HepG2 (cell line): ENCODE results near the gene PALM3. TPM values are rescaled to one million over a fixed set of nuclear protein-coding genes. Genes with fewer than 3 reads are reported as not detected.
A peak's percentile ranks its signal among the peaks of the same experiment; 100 is the strongest.

Experiments used
- CHD2 ChIP-seq: IDR thresholded peaks from 2 replicates; pipeline ENCODE4 v1.6.1; 2011; ENCODE audit warnings: low read depth, low read length, improper control_type of control experiment
- MED8 ChIP-seq: sonication (generic); formaldehyde crosslinking; IDR thresholded peaks from 2 replicates; pipeline ENCODE4 v1.8.1; 2023; ENCODE audit warnings: mild to moderate bottlenecking, missing genetic modification reagents; ENCODE audit not compliant: insufficient replicate concordance
- MIER3 ChIP-seq: IDR thresholded peaks from 2 replicates; pipeline ENCODE4 v1.6.1; 2016; ENCODE audit warnings: missing compliant biosample characterization, borderline replicate concordance
- ZNF207 ChIP-seq: fragments of 450-650 bp; IDR thresholded peaks from 2 replicates; pipeline ENCODE4 v1.6.1; 2016; ENCODE audit warnings: antibody characterized with exemption, borderline replicate concordance
- ZNF562 ChIP-seq: sonication (generic); formaldehyde crosslinking; IDR thresholded peaks from 2 replicates; pipeline ENCODE4 v1.8.0; 2022; ENCODE audit warnings: missing genetic modification reagents, borderline replicate concordance
- ZNF75D ChIP-seq: sonication (generic); formaldehyde crosslinking; IDR thresholded peaks from 2 replicates; pipeline ENCODE4 v1.8.1; 2023; ENCODE audit warnings: missing genetic modification reagents, mild to moderate bottlenecking, borderline replicate concordance
- ZNF772 ChIP-seq: sonication (generic); formaldehyde crosslinking; IDR thresholded peaks from 2 replicates; pipeline ENCODE4 v1.5.0; 2020; ENCODE audit warnings: mild to moderate bottlenecking, missing genetic modification reagents
- ZNF788 ChIP-seq: sonication (generic); formaldehyde crosslinking; IDR thresholded peaks from 2 replicates; pipeline ENCODE4 v1.5.0; 2020; ENCODE audit warnings: mild to moderate bottlenecking, missing genetic modification reagents, borderline replicate concordance
- polyA plus RNA-seq, 8 experiments: library from polyadenylated mRNA; depleted of rRNA in 3 of 8; stranded (reverse) in 7 of 8; unstranded in 1 of 8; fragments of >200 nt; fragmentation: Illumina TruSeq in 4 of 8; extraction: Trizol in 4 of 8; gene quantifications; 2 replicates each; pipeline versions ENCODE4 v1.2.1 to v1.2.3, GENCODE V29; 2011 to 2016; ENCODE audit warnings: low read depth in 4 of 8, missing spikeins in 1 of 8, mixed read lengths in 1 of 8; ENCODE audit not compliant: insufficient read depth in 1 of 8
- total RNA-seq, 5 experiments: library from RNA; depleted of rRNA; stranded (reverse); fragments of >200 nt; fragmentation: Illumina TruSeq; extraction: Trizol; gene quantifications; 2 replicates each; pipeline ENCODE4 v1.2.3, GENCODE V29; 2016; ENCODE audit warnings: low read depth in 1 of 5
- TF ChIP-seq, protein P1 (sequence below): sonication (generic); formaldehyde crosslinking; IDR thresholded peaks from 2 replicates; pipeline ENCODE4 v1.5.1; 2020; ENCODE audit warnings: mild to moderate bottlenecking, moderate library complexity, missing genetic modification reagents
- TF ChIP-seq, protein P2 (sequence below): sonication (generic); formaldehyde crosslinking; IDR thresholded peaks from 2 replicates; pipeline ENCODE4 v1.4.0; 2020; ENCODE audit warnings: mild to moderate bottlenecking, missing genetic modification reagents
- TF ChIP-seq, protein P3 (sequence below): sonication (generic); formaldehyde crosslinking; IDR thresholded peaks from 2 replicates; pipeline ENCODE4 v1.4.0; 2020; ENCODE audit warnings: missing genetic modification reagents
- TF ChIP-seq, protein P4 (sequence below): IDR thresholded peaks from 2 replicates; pipeline ENCODE4 v1.6.1; 2016; ENCODE audit warnings: low read depth
- TF ChIP-seq, protein P5 (sequence below): sonication (generic); formaldehyde crosslinking; IDR thresholded peaks from 2 replicates; pipeline ENCODE4 v1.4.0; 2020; ENCODE audit warnings: mild to moderate bottlenecking, missing genetic modification reagents
- TF ChIP-seq, protein P6 (sequence below): sonication (generic); formaldehyde crosslinking; IDR thresholded peaks from 2 replicates; pipeline ENCODE4 v1.8.0; 2022; ENCODE audit warnings: missing genetic modification reagents, mild to moderate bottlenecking, borderline replicate concordance

The PALM3 gene
- total and polyA plus RNA-seq, 2 of the 13 experiments (the other 11 are each of a cell fraction or from before 2014, with no cell fraction given) = 0.79 to 2.4 TPM

DNA sequence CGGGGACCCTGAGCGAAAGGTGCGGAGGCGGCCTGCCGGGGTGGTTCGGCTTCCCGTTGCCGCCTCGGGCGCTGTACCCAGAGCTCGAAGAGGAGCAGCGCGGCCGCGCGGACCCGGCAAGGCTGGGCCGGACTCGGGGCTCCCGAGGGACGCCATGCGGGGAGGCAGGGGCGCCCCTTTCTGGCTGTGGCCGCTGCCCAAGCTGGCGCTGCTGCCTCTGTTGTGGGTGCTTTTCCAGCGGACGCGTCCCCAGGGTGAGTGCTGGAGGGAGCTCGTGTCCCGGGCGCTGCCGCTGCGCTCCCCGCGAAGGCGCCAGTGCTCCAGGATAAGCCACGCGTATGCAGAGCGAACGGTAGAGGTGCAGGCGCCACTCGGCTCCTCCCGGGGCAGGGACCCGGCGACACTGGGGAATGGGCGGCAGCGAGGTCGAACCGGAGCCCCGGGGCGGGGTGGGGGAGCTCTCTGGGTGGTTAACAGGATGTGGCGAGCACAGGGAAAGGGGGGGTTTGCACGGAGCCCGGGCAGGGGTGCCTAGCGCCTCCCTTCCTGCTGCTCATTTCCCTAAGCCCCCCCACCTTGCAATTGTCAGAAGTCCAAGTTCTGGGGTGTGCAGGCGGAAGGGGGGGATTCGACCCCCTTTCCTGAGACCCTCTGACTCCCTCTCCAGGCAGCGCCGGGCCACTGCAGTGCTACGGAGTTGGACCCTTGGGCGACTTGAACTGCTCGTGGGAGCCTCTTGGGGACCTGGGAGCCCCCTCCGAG is 30.0 kb downstream of the PALM3 start, which contains the start of gene IL27RA (continued):
- TF ChIP-seq, protein P1, sequence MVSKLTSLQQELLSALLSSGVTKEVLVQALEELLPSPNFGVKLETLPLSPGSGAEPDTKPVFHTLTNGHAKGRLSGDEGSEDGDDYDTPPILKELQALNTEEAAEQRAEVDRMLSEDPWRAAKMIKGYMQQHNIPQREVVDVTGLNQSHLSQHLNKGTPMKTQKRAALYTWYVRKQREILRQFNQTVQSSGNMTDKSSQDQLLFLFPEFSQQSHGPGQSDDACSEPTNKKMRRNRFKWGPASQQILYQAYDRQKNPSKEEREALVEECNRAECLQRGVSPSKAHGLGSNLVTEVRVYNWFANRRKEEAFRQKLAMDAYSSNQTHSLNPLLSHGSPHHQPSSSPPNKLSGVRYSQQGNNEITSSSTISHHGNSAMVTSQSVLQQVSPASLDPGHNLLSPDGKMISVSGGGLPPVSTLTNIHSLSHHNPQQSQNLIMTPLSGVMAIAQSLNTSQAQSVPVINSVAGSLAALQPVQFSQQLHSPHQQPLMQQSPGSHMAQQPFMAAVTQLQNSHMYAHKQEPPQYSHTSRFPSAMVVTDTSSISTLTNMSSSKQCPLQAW (CRISPR knock-in tag) = no peak
- TF ChIP-seq ZNF788 (CRISPR knock-in tag) = 0 out of 2 replicates have a peak, but pooled peaks have one; percentile 23
- TF ChIP-seq MIER3 (CRISPR knock-in tag) = no peak
- TF ChIP-seq, protein P2, sequence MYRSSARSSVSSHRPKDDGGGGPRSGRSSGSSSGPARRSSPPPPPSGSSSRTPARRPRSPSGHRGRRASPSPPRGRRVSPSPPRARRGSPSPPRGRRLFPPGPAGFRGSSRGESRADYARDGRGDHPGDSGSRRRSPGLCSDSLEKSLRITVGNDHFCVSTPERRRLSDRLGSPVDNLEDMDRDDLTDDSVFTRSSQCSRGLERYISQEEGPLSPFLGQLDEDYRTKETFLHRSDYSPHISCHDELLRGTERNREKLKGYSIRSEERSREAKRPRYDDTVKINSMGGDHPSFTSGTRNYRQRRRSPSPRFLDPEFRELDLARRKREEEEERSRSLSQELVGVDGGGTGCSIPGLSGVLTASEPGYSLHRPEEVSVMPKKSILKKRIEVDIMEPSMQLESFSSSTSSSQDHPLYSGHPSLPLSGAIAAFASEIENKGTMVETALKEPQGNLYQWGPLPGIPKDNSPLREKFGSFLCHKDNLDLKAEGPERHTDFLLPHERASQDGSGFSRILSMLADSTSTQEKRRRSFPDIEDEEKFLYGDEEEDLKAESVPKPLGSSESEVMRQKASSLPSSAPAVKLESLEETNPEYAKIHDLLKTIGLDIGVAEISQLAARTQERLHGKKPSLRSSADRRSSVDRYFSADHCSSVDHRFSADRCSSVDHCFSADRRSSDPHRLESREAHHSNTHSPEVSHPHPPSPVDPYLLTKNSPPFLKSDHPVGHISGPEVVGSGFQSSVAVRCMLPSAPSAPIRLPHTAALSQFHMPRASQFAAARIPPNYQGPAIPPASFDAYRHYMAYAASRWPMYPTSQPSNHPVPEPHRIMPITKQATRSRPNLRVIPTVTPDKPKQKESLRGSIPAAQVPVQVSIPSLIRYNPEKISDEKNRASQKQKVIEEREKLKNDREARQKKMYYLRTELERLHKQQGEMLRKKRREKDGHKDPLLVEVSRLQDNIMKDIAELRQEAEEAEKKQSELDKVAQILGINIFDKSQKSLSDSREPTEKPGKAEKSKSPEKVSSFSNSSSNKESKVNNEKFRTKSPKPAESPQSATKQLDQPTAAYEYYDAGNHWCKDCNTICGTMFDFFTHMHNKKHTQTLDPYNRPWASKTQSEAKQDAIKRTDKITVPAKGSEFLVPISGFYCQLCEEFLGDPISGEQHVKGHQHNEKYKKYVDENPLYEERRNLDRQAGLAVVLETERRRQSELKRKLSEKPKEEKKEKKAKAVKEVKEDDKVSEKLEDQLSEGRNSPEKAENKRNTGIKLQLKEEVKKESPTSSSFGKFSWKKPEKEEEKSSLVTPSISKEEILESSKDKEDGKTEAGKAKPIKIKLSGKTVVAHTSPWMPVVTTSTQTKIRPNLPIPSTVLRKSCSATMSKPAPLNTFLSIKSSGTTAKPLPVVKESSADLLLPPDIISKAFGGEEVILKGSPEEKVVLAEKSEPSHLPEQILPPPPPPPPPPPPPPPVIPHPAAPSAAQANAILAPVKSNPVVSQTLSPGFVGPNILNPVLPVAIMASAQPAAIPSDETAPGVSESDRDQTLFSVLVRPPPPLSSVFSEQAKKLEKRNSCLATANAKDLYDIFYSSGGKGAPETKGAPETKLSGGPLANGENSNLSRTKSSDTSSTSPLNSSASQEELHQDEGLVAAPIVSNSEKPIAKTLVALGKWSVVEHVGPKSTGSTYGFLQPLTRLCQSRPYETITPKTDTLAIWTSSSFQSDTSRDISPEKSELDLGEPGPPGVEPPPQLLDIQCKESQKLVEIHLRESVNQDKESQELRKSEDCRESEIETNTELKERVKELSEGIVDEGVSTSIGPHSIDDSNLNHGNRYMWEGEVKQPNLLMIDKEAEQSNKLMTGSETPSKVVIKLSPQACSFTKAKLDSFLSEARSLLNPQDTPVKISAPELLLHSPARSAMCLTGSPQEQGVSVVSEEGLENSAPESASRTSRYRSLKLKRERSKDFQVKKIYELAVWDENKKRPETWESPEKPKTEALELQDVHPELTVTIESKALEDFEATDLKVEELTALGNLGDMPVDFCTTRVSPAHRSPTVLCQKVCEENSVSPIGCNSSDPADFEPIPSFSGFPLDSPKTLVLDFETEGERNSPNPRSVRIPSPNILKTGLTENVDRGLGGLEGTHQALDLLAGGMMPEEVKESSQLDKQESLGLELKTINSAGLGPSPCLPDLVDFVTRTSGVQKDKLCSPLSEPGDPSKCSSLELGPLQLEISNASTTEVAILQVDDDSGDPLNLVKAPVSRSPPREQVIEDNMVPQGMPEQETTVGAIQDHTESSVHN (CRISPR knock-in tag) = no peak
- TF ChIP-seq, protein P3, sequence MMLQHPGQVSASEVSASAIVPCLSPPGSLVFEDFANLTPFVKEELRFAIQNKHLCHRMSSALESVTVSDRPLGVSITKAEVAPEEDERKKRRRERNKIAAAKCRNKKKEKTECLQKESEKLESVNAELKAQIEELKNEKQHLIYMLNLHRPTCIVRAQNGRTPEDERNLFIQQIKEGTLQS (CRISPR knock-in tag) = no peak
- peak; percentile 46 for TF ChIP-seq MED8 (CRISPR knock-in tag)
- TF ChIP-seq ZNF772 (CRISPR knock-in tag) = peak; percentile 42; the same call in 1 of the 2 replicates
- TF ChIP-seq, protein P4, sequence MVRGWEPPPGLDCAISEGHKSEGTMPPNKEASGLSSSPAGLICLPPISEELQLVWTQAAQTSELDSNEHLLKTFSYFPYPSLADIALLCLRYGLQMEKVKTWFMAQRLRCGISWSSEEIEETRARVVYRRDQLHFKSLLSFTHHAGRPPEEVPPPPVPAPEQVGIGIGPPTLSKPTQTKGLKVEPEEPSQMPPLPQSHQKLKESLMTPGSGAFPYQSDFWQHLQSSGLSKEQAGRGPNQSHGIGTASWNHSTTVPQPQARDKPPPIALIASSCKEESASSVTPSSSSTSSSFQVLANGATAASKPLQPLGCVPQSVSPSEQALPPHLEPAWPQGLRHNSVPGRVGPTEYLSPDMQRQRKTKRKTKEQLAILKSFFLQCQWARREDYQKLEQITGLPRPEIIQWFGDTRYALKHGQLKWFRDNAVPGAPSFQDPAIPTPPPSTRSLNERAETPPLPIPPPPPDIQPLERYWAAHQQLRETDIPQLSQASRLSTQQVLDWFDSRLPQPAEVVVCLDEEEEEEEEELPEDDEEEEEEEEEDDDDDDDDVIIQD (CRISPR knock-in tag) = no peak
- no peak for TF ChIP-seq ZNF207
- TF ChIP-seq, protein P5, sequence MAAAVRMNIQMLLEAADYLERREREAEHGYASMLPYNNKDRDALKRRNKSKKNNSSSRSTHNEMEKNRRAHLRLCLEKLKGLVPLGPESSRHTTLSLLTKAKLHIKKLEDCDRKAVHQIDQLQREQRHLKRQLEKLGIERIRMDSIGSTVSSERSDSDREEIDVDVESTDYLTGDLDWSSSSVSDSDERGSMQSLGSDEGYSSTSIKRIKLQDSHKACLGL (CRISPR knock-in tag) = peak; percentile 82; the same call in 1 of the 2 replicates
- no peak for TF ChIP-seq CHD2
- TF ChIP-seq ZNF75D = no peak
- TF ChIP-seq, protein P6, sequence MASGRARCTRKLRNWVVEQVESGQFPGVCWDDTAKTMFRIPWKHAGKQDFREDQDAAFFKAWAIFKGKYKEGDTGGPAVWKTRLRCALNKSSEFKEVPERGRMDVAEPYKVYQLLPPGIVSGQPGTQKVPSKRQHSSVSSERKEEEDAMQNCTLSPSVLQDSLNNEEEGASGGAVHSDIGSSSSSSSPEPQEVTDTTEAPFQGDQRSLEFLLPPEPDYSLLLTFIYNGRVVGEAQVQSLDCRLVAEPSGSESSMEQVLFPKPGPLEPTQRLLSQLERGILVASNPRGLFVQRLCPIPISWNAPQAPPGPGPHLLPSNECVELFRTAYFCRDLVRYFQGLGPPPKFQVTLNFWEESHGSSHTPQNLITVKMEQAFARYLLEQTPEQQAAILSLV = peak; percentile 71; the same call in 1 of the 2 replicates
- no peak for TF ChIP-seq ZNF562 (CRISPR knock-in tag)
